HG03575 (cell line): ENCODE data around the gene PLD6.

ENCODE experiments used
- ATAC-seq: cut with Tn5 transposase; IDR thresholded peaks from one replicate; pipeline ENCODE4 v1.9.1; 2021; ENCODE audit not compliant: unreplicated experiment, insufficient number of reproducible peaks, low FRiP score; ENCODE audit errors: extremely low read depth

Gene PLD6

DNA sequence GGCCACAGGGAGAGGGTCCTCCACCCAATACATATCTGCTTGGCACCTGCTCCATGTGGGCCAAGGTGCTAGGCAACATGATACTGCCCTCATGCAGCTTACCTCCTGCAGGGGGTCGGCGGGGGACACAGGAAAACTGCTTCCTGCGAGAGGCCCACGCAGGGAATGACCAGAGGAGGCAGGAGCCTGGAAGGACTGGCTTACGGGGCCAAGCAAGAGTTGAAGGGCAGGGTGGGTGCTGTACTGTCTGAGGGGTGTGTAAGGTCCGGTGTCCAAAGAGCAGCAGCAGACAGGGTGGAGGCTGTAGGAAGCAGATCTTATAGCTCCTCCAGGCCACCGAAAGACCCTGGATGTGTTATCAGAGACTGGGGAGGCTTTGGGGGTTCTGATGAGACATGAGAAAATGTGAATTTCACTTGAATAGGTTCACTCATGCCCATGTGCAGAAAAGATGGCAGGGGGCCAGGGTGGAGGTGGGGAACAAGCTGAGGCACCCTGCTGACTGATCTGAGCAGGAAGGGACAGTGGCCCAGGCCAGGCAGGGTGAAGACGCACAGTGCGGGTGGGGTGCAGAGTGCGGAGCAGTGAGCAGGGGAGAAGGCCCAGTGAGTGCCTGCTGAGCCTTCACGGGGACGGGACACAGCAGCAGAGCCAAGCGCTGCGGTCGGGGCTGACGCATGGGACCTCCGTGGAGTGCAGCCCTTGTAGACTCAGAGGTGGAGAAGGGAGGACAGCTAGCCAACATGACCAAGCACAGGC is 22.6 kb upstream of the PLD6 start:
- ATAC-seq = no peak

DNA sequence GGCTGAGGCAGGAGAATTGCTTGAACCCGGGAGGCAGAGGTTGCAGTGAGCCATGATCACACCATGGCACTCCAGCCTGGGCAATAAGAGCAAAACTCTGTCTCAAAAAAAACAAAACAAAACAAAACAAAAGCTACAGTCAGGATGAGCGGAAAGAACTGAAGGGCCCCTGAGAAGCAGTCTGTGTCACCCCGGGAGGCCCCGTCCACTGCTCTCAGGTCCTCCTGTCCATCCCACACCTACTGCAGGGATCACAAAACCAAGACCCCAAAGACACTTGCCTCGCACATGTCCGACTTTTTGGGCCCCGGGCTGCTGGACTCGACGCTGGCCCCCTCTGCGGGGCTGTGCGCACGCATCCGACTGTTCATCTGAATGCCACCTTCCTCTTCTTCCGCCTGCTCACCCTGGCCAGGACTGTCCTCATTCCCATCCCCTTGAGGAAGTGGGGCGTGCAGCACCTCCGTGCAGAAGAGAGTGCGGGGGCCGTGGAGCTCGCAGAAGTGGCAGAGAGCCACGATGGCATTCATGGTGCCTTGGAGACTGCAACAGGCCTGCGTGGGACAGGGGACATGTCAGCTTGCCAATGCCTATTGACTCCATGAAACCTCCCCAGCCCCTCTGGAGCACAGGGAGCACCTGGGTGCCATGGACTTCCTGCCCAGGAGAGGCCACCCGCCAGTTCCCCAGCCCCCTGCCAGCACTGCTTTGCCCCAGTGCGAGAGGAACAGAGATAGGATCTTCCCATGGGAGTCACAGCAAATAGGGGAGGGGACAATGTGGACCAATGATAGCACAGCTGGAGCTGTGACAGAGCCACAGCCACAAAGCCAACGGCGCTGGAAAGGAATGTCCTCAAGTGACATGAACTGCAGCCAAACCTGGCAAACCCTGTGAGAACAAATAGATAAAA is 21.7 kb upstream of the PLD6 start:
- ATAC-seq = no peak

DNA sequence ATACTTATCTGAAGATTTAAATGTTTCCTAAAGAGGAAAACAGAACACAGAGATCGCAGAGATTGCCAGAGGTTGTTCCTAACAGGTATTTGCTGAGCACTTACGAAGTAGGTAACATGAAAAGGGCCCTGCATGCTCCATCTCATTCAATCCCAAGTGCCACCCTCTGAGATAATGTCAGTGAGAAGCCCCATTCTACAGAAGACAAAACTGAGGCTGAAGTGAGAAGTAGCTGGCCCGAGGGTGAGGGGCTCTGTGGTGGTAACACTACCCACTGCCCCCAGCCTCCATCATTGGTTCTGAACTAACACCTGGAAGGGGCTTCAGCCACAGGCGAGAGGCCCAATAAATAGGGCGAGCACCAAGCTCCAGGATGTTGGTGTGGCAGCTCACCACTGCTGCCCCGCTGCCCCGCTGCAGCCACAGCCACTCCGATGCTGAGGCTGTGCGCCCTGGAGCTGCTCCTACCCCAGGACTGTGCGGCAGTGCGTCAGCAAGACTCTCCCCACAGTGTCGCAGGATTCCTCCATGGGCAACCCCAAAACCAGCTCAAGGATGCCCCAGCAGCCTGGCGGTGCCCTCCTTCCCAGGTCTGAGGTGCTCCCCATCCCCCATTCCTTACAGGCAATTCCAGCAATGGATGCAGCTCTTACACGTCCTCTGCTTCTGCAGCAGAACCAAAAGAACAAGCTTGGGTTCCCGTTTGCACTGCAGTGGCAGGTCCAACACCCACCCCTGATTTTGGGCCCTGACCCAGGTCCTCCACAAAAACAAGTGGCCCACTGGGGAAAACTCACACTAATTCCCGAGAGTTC is 20.5 kb upstream of the PLD6 start:
- no peak for ATAC-seq

DNA sequence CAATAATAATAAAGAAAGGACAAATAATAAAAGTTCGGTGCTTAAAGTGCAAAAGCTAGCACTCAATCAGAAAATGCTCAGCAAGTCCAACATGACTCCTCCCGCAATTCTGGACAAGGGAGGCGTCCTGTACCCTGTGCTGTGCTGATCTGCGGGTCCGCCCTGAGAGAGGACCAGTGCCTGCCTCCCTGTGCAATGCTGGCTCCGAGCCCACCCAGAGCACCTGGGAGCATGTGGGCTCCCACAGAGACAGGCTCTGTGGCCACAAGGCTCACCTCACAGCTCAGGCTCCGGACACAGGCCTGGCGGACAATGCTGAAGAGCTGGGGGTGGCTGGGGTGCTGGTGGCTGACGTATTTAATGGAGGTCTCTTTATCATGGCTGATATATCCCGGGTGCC is 19.8 kb upstream of the PLD6 start:
- no peak for ATAC-seq

DNA sequence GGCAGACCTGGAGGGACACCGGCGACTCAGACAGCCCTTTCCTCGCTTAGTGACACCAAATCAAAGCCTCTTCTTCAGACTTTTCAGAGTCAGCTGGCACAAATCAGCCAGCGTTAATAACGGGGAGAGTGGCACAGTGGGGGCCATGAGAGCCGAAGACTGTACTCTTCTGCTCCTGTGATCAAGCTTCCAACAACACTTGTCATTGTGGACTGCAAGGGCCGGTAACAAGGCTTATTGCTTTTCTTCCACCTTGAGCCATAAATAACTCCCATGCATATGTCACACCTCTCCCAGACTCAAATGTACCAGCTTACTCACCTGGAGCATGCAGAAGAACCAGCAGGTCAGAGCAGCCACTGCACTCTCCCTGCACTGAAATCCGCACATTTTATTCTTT is 18.0 kb upstream of the PLD6 start:
- ATAC-seq = no peak

DNA sequence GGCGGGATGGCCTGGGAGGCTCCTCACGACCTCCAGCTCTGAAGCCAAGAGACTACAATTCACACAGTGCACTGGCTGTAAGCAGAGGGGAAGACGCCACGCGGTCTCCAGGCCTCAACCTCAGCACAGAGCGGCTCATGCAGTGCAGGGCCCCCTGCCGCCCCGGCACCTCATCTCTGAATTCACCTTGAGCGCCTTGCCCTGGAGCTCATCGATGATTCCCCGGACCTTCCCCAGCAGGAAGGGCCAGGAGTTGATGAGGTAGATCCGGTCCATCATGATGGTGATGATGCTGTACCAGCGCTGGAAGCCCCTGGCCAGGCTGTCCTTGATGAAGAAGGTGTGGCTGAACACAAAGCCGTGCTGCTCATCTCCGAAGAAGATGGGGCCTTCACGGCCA is 17.6 kb upstream of the PLD6 start:
- ATAC-seq = no peak

DNA sequence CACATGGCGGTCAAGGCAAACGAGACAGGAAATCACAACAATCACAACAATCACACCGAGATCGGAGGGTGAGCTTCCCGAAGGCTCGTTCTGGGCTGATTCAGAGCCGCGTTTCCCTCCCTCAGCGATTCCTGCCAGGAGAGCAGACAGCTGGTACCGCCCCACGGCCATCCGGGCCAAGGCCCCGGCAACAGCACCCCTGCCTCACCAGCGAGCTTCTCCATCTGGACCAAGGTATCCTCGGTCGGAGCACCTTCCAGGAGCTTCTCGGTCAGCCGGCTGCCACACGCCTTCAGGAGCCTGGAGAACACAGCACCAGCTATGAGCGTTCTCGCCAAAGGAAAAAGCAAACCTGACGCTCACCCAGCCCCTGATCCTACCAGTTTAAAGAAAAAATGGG is 15.2 kb upstream of the PLD6 start:
- ATAC-seq = no peak

DNA sequence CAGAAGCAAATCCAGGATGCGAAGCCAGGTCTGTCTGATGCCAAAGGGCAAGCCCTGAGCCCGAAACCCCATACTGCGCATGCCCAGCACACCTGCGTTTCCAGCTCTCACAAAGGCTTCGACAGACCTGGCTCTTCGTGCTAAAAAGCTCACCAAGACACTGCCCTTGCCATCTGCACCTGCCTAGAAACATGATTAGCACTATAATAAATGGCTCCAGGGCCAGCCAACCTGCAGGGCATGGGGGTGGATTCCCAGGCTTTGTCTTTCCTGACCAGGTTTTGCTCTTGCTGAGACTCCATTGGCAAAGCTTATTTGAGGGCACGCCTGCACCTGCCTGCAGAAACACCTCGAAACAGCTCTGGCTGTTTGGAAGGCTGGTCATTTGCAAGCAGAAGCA is 14.4 kb upstream of the PLD6 start:
- ATAC-seq = no peak

DNA sequence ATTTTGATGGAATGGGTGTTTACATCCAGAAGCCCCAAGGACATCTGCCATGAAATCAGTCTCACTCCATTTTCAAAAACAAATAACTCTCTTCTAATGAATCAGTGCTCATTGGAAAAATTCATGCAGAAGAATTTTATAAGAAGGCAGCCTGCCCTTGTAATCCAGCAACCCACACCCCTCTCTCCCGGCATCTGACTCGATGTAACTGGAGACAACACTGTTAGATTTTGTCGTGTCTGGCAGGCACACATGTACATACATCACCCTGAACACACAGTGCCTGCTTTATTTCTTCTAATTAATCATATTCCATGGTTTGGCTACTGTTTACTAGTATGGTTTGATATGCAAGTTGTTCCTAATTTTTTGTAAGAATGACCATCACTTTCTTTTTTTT is 11.9 kb upstream of the PLD6 start:
- no peak for ATAC-seq

DNA sequence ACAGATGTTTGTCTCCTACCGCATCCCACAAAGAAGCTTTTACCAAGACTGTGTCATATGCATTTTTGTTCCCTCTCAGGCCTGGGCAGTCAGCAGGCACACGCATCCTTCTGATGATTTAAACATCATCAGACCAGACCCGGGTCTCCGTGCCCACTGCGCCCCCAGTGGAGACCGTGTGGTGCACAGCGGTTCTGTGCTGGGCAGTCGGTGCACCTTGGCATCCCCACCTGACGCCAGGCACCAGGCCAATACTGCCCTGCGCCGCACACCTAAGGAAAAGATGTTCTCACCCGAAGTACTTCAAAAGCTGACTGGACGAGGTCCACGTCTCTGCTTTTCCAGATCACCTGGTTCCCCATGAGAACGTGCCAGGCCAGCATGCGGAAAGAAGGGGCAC is 10.6 kb upstream of the PLD6 start:
- ATAC-seq = no peak

DNA sequence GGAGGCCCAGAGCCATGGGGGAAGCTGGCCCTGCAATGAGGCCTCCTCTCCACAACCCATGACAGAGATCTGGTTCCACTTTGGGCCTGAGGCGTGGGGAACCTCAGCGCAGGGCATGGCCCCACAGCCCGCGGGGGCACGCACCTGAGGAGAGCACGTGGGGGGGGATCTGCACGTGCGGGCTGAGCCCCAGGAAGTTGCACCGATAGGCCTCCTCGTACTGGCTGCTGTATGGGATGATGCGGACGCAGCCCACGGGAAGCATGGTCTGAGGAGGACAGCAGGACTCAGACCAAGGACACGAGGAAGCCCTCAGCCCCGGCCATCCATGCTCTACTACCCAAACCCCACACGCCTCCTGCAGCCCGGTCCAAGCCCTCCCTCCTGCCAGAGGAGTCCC is 10.1 kb upstream of the PLD6 start:
- ATAC-seq = no peak

DNA sequence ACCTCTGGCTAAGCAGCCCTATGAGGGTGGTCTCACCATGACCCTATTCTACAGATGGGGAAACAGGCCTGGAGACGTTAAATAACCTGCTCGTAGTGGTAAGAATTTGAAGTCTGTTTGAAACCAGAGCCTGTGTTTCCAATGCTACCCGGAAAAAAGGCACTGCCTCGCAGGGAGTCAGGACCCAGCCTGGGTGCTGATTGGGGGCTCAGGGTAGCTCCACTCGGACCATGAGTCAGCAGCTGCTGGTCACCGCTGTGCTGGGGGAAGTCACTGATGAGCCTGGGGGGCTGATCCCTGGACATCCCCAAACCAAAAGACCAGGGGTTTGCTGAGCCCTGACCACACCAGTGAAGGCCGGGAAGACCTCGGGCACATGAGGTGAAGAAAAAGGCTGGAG is 9.4 kb upstream of the PLD6 start:
- no peak for ATAC-seq

DNA sequence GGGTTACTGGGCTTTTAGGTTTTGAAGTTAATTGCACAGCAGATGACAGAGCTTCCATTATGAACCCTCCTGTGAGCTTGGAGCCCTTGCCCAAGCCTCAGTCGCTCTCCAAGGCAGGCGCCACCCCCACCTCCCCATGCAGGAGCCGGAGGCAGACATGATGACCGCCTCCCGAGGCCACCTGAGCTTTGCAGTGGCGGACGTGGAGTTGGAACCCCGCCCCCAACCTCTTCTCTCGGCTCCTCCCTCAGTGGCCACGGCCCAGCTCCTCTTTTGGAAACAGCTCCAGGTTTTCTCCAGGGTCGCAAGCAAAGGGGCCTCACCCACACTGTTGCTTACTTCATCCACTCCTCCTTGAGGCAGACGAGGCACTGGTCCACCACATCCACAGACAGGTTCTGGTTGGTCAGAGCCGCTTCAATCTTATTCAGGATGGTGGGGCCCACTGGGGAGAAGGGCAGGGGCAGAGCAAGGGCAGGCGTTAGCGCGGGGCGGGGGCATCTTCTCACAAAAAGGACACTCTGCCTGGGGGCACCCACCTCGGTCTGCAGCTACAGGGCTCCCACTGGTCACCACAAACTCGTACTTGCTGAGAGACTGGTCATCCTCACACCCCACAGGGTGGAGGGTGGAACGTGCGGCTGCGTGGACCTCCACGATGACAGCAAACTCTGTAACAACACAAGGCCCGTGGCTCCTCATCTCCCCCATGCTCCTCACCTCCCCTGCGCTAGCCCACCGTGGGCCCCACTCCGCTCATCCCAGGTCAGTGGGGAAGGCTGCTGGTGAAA is 8.7 kb upstream of the PLD6 start:
- ATAC-seq = no peak

DNA sequence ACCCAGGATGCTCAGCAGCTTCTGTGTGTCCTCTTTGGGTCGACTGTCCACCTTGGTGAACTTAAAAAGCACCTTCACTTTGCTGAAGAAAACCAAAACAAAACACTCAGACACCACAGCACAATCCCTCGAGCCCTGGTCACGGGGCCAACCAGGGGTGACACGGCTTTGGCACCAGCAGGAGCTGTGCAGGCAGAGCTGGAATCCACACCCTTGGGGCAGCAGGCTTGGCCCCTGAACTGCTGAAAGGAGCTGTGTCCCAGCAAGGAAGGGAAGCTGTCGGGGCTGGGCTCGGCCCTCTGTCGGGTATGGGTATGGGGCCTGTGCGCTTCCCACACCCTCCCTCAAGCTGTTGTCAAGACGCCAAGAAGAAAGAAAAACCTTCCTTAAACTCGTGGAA is 7.6 kb upstream of the PLD6 start:
- ATAC-seq = no peak

DNA sequence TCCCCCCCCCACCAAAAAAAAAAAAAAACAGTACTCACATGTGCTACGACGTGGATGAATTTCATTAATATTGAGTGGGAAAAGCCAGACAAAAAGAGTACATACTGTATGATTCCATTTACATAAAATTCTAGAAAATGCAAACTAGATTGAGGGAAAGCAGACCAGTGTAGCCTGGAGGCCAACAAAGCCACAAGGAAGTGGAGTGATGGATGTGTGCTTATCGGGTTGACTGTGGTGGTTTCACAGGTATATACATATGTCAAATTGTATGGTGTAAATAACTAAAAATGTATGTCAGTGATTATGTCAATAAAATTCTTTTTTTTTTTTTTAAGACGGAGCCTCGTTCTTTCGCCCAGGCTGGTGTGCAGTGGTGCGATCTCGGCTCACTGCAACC is 1.9 kb upstream of the PLD6 start:
- no peak for ATAC-seq

DNA sequence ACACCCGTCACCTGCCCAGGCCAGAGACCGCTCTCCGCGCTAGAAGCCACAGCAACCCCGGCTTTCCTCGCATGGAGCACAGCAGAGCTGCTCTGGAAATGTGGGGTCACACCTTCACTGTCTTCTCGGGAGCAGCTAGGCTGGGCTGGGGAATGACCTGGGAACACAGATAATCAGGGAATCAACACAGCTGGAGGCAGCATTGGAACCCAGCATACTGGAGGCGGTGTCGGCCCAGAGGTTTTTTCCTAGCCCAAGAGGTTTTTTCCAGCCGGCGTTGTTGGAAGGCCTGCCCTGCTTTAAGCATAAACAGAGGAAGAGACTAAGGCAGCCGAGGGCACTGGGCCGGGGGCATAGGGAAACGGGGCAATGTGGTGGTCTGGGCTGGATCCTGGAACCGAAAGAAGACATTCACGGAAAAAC is 791 bp upstream of the PLD6 start:
- ATAC-seq = no peak

DNA sequence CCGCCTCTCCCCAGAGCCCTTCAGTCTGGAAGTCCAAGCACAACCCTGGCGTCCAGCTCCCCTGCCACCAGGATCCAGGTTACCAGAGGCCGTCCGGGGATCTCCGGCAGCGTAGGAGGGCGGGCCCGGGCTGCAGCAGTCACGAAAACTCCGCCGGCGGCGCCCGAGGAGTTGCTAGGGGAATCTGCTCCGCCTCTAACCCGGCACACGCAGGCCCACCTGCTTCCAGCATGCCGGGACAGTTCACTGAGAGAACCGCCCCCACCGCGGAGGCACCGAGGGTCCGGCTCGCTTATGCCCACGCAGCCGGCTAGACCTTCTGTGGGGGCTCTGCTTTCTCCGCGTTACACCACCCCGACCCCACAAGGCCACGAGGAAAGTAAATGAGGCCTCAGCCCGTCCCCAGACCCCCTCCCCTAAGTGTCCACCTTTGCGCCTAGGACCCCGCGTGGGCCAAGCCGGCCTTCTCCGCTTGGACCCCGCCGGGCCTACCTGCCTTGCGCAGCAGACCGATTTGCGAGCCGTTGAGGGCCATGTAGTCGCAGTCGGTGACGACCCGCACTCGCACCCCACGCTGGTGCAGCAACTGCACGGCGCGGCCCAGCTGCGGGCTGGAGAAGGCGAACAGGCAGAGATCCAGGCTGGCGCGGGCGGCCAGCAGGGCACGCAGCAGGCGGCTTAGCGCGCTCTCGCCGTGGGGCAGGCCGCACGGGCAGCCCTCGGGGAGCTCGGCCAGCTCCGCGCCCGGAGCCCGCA is 587 bp downstream of the PLD6 start:
- no peak for ATAC-seq

DNA sequence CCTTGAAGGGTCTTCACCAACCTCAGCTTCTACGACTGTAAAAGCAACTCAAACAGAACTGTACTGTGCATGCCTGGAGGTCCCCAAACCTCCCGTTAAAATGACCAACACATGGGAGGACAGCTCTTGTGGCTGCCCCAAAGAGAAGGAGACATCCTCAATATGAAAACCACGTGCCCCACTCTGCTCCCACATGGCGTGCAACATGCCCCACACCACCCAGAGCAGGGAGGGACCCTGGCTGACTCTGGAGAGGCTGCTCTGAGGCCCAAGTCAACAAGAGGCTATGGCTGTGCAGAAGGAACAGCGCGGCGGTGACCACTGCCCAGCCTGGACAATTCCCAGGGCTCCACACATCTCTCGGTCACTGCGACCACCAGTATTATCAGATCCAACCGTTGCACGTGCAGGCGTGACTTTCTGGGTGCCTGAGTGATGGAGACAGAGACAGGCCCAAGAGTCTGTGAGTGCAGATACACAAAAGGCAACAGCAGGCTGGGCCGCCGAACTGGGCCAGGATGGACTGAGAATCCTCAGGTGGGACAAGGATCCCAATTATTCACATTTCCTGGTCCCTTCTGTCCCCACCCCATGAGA is 1.4 kb downstream of the PLD6 start:
- ATAC-seq = no peak
